ENCODE measurements around the gene THPO.

- no peak for TF ChIP-seq CTCF (IDR thresholded peaks at IDR 0.05)
- TF ChIP-seq EZH2 (IDR thresholded peaks at IDR 0.05; ENCODE audit: borderline replicate concordance, insufficient read depth, low read depth, low read length, poor library complexity, severe bottlenecking) = no peak
Observed at GRCh38 chr3:184335291-184335660, 42.7 kb downstream of the THPO start.
